ENCODE measurements around the gene RPS26. TPM values are rescaled to one million over a fixed set of nuclear protein-coding genes. Genes with fewer than 3 reads are reported as not detected.

Gene RPS26
- total RNA-seq, 1 experiment from 2014 or later: 46.4 TPM

DNA sequence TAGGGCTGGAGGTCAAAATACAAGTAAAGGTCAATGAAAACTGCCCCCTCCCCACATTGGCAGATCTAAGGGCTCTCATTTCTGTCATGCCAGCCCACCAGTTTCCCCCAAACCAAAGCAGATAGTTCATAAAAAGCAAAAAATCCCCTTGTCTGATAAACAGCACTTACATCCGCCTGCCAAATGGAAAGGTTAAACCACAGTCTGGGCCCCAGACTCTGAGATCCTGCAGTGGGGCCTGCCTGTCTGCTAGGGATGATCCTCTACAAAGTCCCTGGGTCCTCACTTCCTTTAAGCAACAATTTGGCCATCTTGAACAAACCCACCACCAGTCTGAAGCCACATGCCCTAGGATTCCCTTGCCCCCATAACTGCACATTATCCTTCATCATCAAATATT, 9.7 kb upstream of the RPS26 start:
- intact Hi-C loops (cut with micrococcal nuclease; ENCODE audit: unreplicated experiment): no loop called here
- in situ Hi-C loops (cut with HindIII; ENCODE audit: low pct_unique_long_range_greater_than_20kb, low sequenced_read_pairs): no loop called here
- Histone ChIP-seq H3K27ac (ENCODE audit: low read length) (no peak overlapping the region), H3K4me3 (ENCODE audit: low read depth in 2 of 2, low read length in 2 of 2) (no peak overlapping the region), H3K9me3 (ENCODE audit: control insufficient read depth, insufficient read depth, low read depth, low read length) (no peaks in the 10 kb centered on the region), H3K4me1 (ENCODE audit: control insufficient read depth, insufficient read depth, low read length) (no peaks in the 10 kb centered on the region), H3K36me3 (ENCODE audit: control insufficient read depth, insufficient read depth, low read length) (no peaks in the 10 kb centered on the region), H3K27me3 (ENCODE audit: control insufficient read depth, insufficient read depth, low read length) (no peaks in the 10 kb centered on the region)
- POLR2A ChIA-PET: no interaction called here
- CTCF ChIA-PET: no interaction called here
- DNase-seq (ENCODE audit: low read depth, low spot score) (no peak), ATAC-seq (no peak)
- BruUV-seq (replicated peaks): no TSS peak
- TF ChIP-seq POLR2AphosphoS5 (IDR thresholded peaks at IDR 0.05; ENCODE audit: low read depth, low read length) (no peak), REST (IDR thresholded peaks at IDR 0.05; ENCODE audit: insufficient read depth in 1 of 2, low read depth in 2 of 2, low read length in 1 of 2) (no peak), SIN3A (IDR thresholded peaks at IDR 0.05; ENCODE audit: borderline replicate concordance, insufficient read depth, low read depth, low read length) (no peak), TCF7L2 (IDR thresholded peaks at IDR 0.05; ENCODE audit: low read depth, low read length) (no peak)
- TF ChIP-seq, protein P1, sequence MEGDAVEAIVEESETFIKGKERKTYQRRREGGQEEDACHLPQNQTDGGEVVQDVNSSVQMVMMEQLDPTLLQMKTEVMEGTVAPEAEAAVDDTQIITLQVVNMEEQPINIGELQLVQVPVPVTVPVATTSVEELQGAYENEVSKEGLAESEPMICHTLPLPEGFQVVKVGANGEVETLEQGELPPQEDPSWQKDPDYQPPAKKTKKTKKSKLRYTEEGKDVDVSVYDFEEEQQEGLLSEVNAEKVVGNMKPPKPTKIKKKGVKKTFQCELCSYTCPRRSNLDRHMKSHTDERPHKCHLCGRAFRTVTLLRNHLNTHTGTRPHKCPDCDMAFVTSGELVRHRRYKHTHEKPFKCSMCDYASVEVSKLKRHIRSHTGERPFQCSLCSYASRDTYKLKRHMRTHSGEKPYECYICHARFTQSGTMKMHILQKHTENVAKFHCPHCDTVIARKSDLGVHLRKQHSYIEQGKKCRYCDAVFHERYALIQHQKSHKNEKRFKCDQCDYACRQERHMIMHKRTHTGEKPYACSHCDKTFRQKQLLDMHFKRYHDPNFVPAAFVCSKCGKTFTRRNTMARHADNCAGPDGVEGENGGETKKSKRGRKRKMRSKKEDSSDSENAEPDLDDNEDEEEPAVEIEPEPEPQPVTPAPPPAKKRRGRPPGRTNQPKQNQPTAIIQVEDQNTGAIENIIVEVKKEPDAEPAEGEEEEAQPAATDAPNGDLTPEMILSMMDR (IDR thresholded peaks at IDR 0.05): no peak

DNA sequence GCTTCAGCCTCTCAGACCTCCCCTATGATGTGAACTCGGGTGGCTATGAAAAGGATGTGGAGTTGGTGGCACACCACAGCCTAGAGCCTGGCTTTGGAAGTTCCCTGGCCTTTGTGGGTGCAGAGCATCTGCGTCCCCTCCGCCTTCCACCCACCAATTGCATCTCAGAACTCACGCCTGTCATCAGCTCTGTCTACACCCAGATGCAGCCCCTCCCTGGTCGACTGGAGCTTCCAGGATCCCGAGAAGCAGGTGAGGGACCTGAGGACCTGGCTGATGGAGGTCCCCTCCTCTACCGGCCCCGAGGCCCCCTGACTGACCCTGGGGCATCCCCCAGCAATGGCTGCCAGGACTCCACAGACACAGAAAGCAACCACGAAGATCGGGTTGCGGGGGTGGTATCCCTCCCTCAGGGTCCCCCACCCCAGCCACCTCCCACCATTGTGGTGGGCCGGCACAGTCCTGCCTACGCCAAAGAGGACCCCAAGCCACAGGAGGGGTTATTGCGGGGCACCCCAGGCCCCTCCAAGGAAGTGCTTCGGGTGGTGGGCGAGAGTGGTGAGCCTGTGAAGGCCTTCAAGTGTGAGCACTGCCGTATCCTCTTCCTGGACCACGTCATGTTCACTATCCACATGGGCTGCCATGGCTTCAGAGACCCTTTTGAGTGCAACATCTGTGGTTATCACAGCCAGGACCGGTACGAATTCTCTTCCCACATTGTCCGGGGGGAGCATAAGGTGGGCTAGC, 7.0 kb upstream of the RPS26 start:
- intact Hi-C loops (cut with micrococcal nuclease; ENCODE audit: unreplicated experiment) (no loop called here), in situ Hi-C loops (cut with HindIII; ENCODE audit: low pct_unique_long_range_greater_than_20kb, low sequenced_read_pairs) (no loop called here)
- no peak overlapping the region for H3K27ac ChIP-seq (ENCODE audit: low read length)
- no peaks in the 10 kb centered on the region for H3K36me3 ChIP-seq (ENCODE audit: control insufficient read depth, insufficient read depth, low read length)
- no peaks in the 10 kb centered on the region for H3K9me3 ChIP-seq (ENCODE audit: control insufficient read depth, insufficient read depth, low read depth, low read length)
- H3K4me1 ChIP-seq (ENCODE audit: control insufficient read depth, insufficient read depth, low read length): no peaks in the 10 kb centered on the region
- no peak overlapping the region for H3K4me3 ChIP-seq (ENCODE audit: low read depth in 2 of 2, low read length in 2 of 2)
- no TSS peak for BruUV-seq (replicated peaks)
- ATAC-seq (no peak), DNase-seq (ENCODE audit: low read depth, low spot score) (no peak)
- POLR2A ChIA-PET: no interaction called here
- no peaks in the 10 kb centered on the region for H3K27me3 ChIP-seq (ENCODE audit: control insufficient read depth, insufficient read depth, low read length)
- CTCF ChIA-PET: no interaction called here
- no peak for TF ChIP-seq REST (IDR thresholded peaks at IDR 0.05; ENCODE audit: insufficient read depth in 1 of 2, low read depth in 2 of 2, low read length in 1 of 2)
- no peak for TF ChIP-seq TCF7L2 (IDR thresholded peaks at IDR 0.05; ENCODE audit: low read depth, low read length)
- no peak for TF ChIP-seq POLR2AphosphoS5 (IDR thresholded peaks at IDR 0.05; ENCODE audit: low read depth, low read length)
- TF ChIP-seq SIN3A (IDR thresholded peaks at IDR 0.05; ENCODE audit: borderline replicate concordance, insufficient read depth, low read depth, low read length): no peak
- TF ChIP-seq, protein P1 (IDR thresholded peaks at IDR 0.05): no peak
